OCI-LY7 (cell line): ENCODE data around the gene SFT2D1. TPM values are rescaled to one million over a fixed set of nuclear protein-coding genes. Genes with fewer than 3 reads are reported as not detected.

Experiments used
- BruUV-seq: library from RNA; stranded (reverse); fragments of 400-500 nt; replicated peaks from 2 replicates; lab custom pipeline; 2021; lab: Mats Ljungman, UMichigan
- CTCF ChIA-PET: fragments of 300-600 bp; sonication (Branson Sonifier 250); formaldehyde crosslinking; loops from one replicate; lab custom pipeline; 2022; ENCODE audit warnings: antibody characterized with exemption; ENCODE audit not compliant: unreplicated experiment; lab: Charles Lee
- POLR2A ChIA-PET: fragments of 300-600 bp; sonication (Branson Sonifier 250); formaldehyde crosslinking; loops from one replicate; lab custom pipeline; 2022; ENCODE audit warnings: antibody characterized with exemption; lab: Charles Lee
- DNase-seq: peaks from one replicate; pipeline ENCODE4 v3.0.0-alpha.2; 2015; ENCODE audit warnings: low spot score
- H2AFZ ChIP-seq: fragments of 200-600 bp; sonication (generic), shearing (Covaris generic); 2 replicates; pipeline ENCODE4 v1.6.1; 2014; ENCODE audit warnings: mild to moderate bottlenecking, antibody characterized with exemption, low read length, moderate library complexity
- H3K27ac ChIP-seq: fragments of 200-600 bp; sonication (generic); 2 replicates; pipeline ENCODE4 v1.5.1; 2014; ENCODE audit warnings: mixed run types, low read depth, mild to moderate bottlenecking, moderate library complexity, low read length, inconsistent platforms; ENCODE audit not compliant: poor library complexity, severe bottlenecking
- H3K36me3 ChIP-seq: fragments of 200-600 bp; sonication (generic); 2 replicates; pipeline ENCODE4 v1.6.1; 2014; ENCODE audit warnings: mild to moderate bottlenecking, antibody characterized with exemption, low read length, moderate library complexity, mixed read lengths; ENCODE audit not compliant: insufficient read depth
- H3K4me1 ChIP-seq: fragments of 200-600 bp; sonication (generic); 2 replicates; pipeline ENCODE4 v1.5.1; 2014; ENCODE audit warnings: mild to moderate bottlenecking, low read length; ENCODE audit not compliant: insufficient read depth, poor library complexity, severe bottlenecking
- H3K4me2 ChIP-seq: fragments of 200-600 bp; sonication (generic); 2 replicates; pipeline ENCODE4 v1.6.1; 2014; ENCODE audit warnings: mild to moderate bottlenecking, low read length
- H3K4me3 ChIP-seq: fragments of 200-600 bp; sonication (generic); 2 replicates; pipeline ENCODE4 v1.5.1; 2014; ENCODE audit warnings: mild to moderate bottlenecking, low read depth, low read length; ENCODE audit not compliant: poor library complexity, severe bottlenecking
- H3K79me2 ChIP-seq: fragments of 200-600 bp; sonication (generic); 2 replicates; pipeline ENCODE4 v1.6.1; 2016; ENCODE audit warnings: low read depth, mild to moderate bottlenecking, low read length, moderate library complexity, mixed read lengths; ENCODE audit not compliant: insufficient read depth
- H3K9me2 ChIP-seq: fragments of 200-600 bp; sonication (generic); 2 replicates; pipeline ENCODE4 v1.6.1; 2016; ENCODE audit warnings: mild to moderate bottlenecking, low read length, mixed read lengths; ENCODE audit not compliant: insufficient read depth
- H3K9me3 ChIP-seq: fragments of 200-600 bp; sonication (generic); 2 replicates; pipeline ENCODE4 v1.6.1; 2014; ENCODE audit warnings: mild to moderate bottlenecking, mixed run types, low read length, mixed read lengths
- H4K20me1 ChIP-seq: fragments of 200-600 bp; sonication (generic); 2 replicates; pipeline ENCODE4 v1.6.1; 2014; ENCODE audit warnings: mild to moderate bottlenecking, antibody characterized with exemption, low read length, moderate library complexity, mixed read lengths; ENCODE audit not compliant: insufficient read depth
- CTCF ChIP-seq: fragments of 200-600 bp; sonication (generic); conservative IDR thresholded peaks from 2 replicates; pipeline ENCODE4 v1.5.1; 2014; ENCODE audit warnings: mild to moderate bottlenecking, antibody characterized with exemption, low read length, moderate library complexity, mixed read lengths
- EZH2phosphoT487 ChIP-seq: fragments of 200-600 bp; sonication (generic); IDR thresholded peaks from 2 replicates; pipeline ENCODE4 v1.6.1; 2018; ENCODE audit warnings: low read depth, borderline replicate concordance, mild to moderate bottlenecking, mixed run types, antibody characterized with exemption, low read length, moderate library complexity, mixed read lengths
- intact Hi-C: fragments of 100-400 bp; cut with micrococcal nuclease; formaldehyde crosslinking; loops from one replicate; pipeline ENCODE4 v1.10.0; 2022; ENCODE audit not compliant: unreplicated experiment
- total RNA-seq, 2 experiments: library from RNA; depleted of rRNA in 1 of 2; stranded (reverse); fragments of >200 nt in 1 of 2; shearing (Covaris generic) in 1 of 2; gene quantifications; 2 replicates each; pipeline ENCODE4 v1.2.3, GENCODE V29; 2014 to 2022

SFT2D1 gene
- total RNA-seq, 2 experiments from 2014 or later: 43.4 to 63.9 TPM

- peaks cover 31% of the 10 kb centered on the region for H3K4me1 ChIP-seq
- no peak overlapping the region for H3K27ac ChIP-seq
Observed at GRCh38 chr6:166335378-166336302, 6.7 kb downstream of the SFT2D1 start.

GRCh38 chr6:166334878-166335277, 7.5 kb downstream of the SFT2D1 start:
- no peak overlapping the region for H3K4me3 ChIP-seq
- no peaks in the 10 kb centered on the region for H4K20me1 ChIP-seq
- H3K36me3 ChIP-seq: peaks cover 68% of the 10 kb centered on the region
- no peak overlapping the region for H3K4me2 ChIP-seq
- no peak for DNase-seq
- BruUV-seq: no TSS peak
- peaks cover 90% of the 10 kb centered on the region for H3K79me2 ChIP-seq
- intact Hi-C loops: no loop called here
- peaks cover 23% of the 10 kb centered on the region for H3K4me1 ChIP-seq
- H3K27ac ChIP-seq: no peak overlapping the region
- no peaks in the 10 kb centered on the region for H3K9me3 ChIP-seq
- H2AFZ ChIP-seq: no peak overlapping the region
- TF ChIP-seq CTCF: no peak
- ChIA-PET POLR2A (interaction anchor here (1.1 kb wide), 1 partner anchor 41 kb away, joined by 3 read pairs; no protein-coding TSS in a partner anchor), CTCF (no interaction called here)
- no peaks in the 10 kb centered on the region for H3K9me2 ChIP-seq

More at GRCh38 chr6:166335378-166336302, 6.7 kb downstream of the SFT2D1 start:
- no peak for TF ChIP-seq EZH2phosphoT487
- no peak for TF ChIP-seq CTCF
- Histone ChIP-seq H3K4me2 (no peak overlapping the region), H3K79me2 (peaks cover 90% of the 10 kb centered on the region), H3K4me3 (no peak overlapping the region), H2AFZ (no peak overlapping the region), H3K36me3 (peaks cover 74% of the 10 kb centered on the region), H3K9me3 (no peaks in the 10 kb centered on the region), H3K9me2 (no peaks in the 10 kb centered on the region), H4K20me1 (peaks cover 4% of the 10 kb centered on the region)
- ChIA-PET CTCF (no interaction called here), POLR2A (interaction anchor here (1.1 to 2.2 kb wide), 3 partner anchors 9 to 40 kb away, joined by 3 to 9 read pairs (median 4); no protein-coding TSS in a partner anchor)
- no peak for DNase-seq
- no TSS peak for BruUV-seq
- intact Hi-C loops: no loop called here
